RKO (cell line): ENCODE measurements around the gene ARID1A.
"Not testable (repeated sequence)": the region's sequence is repeated elsewhere in the genome, so short reads cannot be mapped to it uniquely, and the experiment has no call there.

Source experiments
- DNase-seq: peaks from one replicate; pipeline ENCODE4 v3.0.0-alpha.2; 2016; ENCODE audit warnings: low spot score

ARID1A gene

GRCh38 chr1:26695356-26696118, at the start of gene ARID1A:
Gene ARID1A, plus strand, starts transcription at chr1:26696015. Its CDS starts 389 bp downstream, at chr1:26696404.
- DNase-seq, result peak; percentile 88

- DNase-seq, result no peak
Observed at GRCh38 chr1:26664802-26665201, 31.0 kb upstream of the ARID1A start.

- no peak for DNase-seq
Observed at GRCh38 chr1:26666855-26667254, 29.0 kb upstream of the ARID1A start.

GRCh38 chr1:26668106-26668786, 27.6 kb upstream of the ARID1A start:
- DNase-seq, result not testable (repeated sequence)

- peak; percentile 87 for DNase-seq
Observed at GRCh38 chr1:26677306-26678115, 18.3 kb upstream of the ARID1A start.

- DNase-seq, result no peak
Observed at GRCh38 chr1:26684763-26685508, 10.9 kb upstream of the ARID1A start.

- DNase-seq, result no peak
Observed at GRCh38 chr1:26686795-26687194, 9.0 kb upstream of the ARID1A start.

GRCh38 chr1:26689504-26689903, 6.3 kb upstream of the ARID1A start:
- DNase-seq, result no peak

GRCh38 chr1:26690157-26690556, 5.7 kb upstream of the ARID1A start:
- DNase-seq, result no peak

- peak; percentile 33 for DNase-seq
Observed at GRCh38 chr1:26690576-26691031, 5.2 kb upstream of the ARID1A start.

- peak; percentile 95 for DNase-seq
Observed at GRCh38 chr1:26692211-26692792, 3.5 kb upstream of the ARID1A start.

- peak; percentile 99 for DNase-seq
Observed at GRCh38 chr1:26692793-26693490, 2.9 kb upstream of the ARID1A start.

GRCh38 chr1:26693599-26694572, 1.9 kb upstream of the ARID1A start:
- DNase-seq, result peak; percentile 34

- peak; percentile 40 for DNase-seq
Observed at GRCh38 chr1:26694638-26695355, 1.0 kb upstream of the ARID1A start.

GRCh38 chr1:26696119-26696653, 371 bp downstream of the ARID1A start:
- DNase-seq, result no peak

GRCh38 chr1:26696654-26697430, 1.0 kb downstream of the ARID1A start:
- peak; percentile 35 for DNase-seq

GRCh38 chr1:26697431-26697977, 1.7 kb downstream of the ARID1A start:
- DNase-seq, result no peak
